Caki2 (cell line): ENCODE measurements around the gene SLC13A3. TPM values are rescaled to one million over a fixed set of nuclear protein-coding genes. Genes with fewer than 3 reads are reported as not detected.

ENCODE experiments used
- DNase-seq: peaks from one replicate; pipeline ENCODE4 v3.0.0-alpha.2; 2015; ENCODE audit warnings: low read depth
- in situ Hi-C: cut with HindIII; loops from 2 replicates; pipeline ENCODE4 v1.10.0; 2016; ENCODE audit warnings: low sequenced_read_pairs, low pct_unique_long_range_greater_than_20kb, mixed read lengths
- total RNA-seq: library from RNA; depleted of rRNA; stranded (reverse); fragments of >200 nt; shearing (Covaris generic); gene quantifications from 2 replicates; pipeline ENCODE4 v1.2.3, GENCODE V29; 2014; ENCODE audit warnings: low replicate concordance

Gene SLC13A3
- total RNA-seq, 1 experiment from 2014 or later, result 0.84 TPM

- no peak for DNase-seq
- in situ Hi-C loops, result no loop called here
These were observed 55.3 kb downstream of the SLC13A3 start for GRCh38 chr20:46595933-46596332.

- DNase-seq, result no peak
- in situ Hi-C loops, result no loop called here
These were observed 56.5 kb downstream of the SLC13A3 start for GRCh38 chr20:46594725-46595124.

- in situ Hi-C loops, result no loop called here
- DNase-seq, result no peak
These were observed 58.5 kb downstream of the SLC13A3 start for GRCh38 chr20:46592580-46593362.

- in situ Hi-C loops, result no loop called here
- no peak for DNase-seq
These were observed 60.8 kb downstream of the SLC13A3 start for GRCh38 chr20:46590443-46590842.

GRCh38 chr20:46588532-46589511 is 62.4 kb downstream of the SLC13A3 start:
- in situ Hi-C loops, result no loop called here
- no peak for DNase-seq

GRCh38 chr20:46587986-46588385 is 63.3 kb downstream of the SLC13A3 start:
- in situ Hi-C loops, result no loop called here
- no peak for DNase-seq

GRCh38 chr20:46586724-46587123 is 64.5 kb downstream of the SLC13A3 start:
- in situ Hi-C loops, result no loop called here

GRCh38 chr20:46584508-46584907 is 66.8 kb downstream of the SLC13A3 start:
- in situ Hi-C loops, result no loop called here
- DNase-seq, result no peak

More at GRCh38 chr20:46586724-46587123, 64.5 kb downstream of the SLC13A3 start:
- DNase-seq, result no peak

- in situ Hi-C loops, result no loop called here
- DNase-seq, result no peak
These were observed 67.6 kb downstream of the SLC13A3 start for GRCh38 chr20:46583411-46584214.

- in situ Hi-C loops, result no loop called here
These were observed 68.6 kb downstream of the SLC13A3 start for GRCh38 chr20:46582648-46583047.

GRCh38 chr20:46581391-46581790 is 69.9 kb downstream of the SLC13A3 start:
- in situ Hi-C loops, result no loop called here

More at GRCh38 chr20:46582648-46583047, 68.6 kb downstream of the SLC13A3 start:
- no peak for DNase-seq

GRCh38 chr20:46580613-46581205 is 70.5 kb downstream of the SLC13A3 start:
- no peak for DNase-seq
- in situ Hi-C loops, result no loop called here

More at GRCh38 chr20:46581391-46581790, 69.9 kb downstream of the SLC13A3 start:
- no peak for DNase-seq

- in situ Hi-C loops, result no loop called here
- DNase-seq, result no peak
These were observed 72.5 kb downstream of the SLC13A3 start for GRCh38 chr20:46578745-46579144.

GRCh38 chr20:46576774-46577395 is 74.4 kb downstream of the SLC13A3 start:
- no peak for DNase-seq
- in situ Hi-C loops, result no loop called here

- no peak for DNase-seq
- in situ Hi-C loops, result no loop called here
These were observed 75.3 kb downstream of the SLC13A3 start for GRCh38 chr20:46575937-46576461.

- DNase-seq, result no peak
- in situ Hi-C loops, result no loop called here
These were observed 75.9 kb downstream of the SLC13A3 start for GRCh38 chr20:46575394-46575793.
